Measurements from ENCODE around the gene RGL1. TPM values are rescaled to one million over a fixed set of nuclear protein-coding genes. Genes with fewer than 3 reads are reported as not detected.

The RGL1 gene
- total RNA-seq, 1 donor from 2014 or later: 15.0 TPM

DNA sequence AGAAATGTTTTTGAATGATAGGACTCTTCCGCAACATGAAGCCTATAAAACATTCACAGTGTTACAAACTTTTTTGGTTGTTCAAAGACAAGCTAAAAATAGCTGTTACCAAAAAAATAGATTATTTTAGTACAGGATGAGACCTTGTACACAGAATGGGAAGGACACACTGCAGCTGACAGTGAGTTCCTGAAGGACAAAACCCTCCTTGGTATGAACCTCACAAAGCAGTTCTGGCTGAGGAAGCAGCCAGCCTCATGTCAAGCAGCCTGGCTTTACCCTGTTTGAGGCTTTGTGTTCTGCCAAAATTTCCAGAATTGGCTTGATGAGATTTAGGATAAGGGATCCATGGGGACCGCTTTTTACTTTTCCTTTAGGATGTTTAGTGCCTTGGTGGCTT, 93.7 kb downstream of the RGL1 start:
- H3K9ac ChIP-seq: no peak overlapping the region
- no peaks in the 10 kb centered on the region for H3K27me3 ChIP-seq
- H3K27ac Mint-ChIP-seq: no peak overlapping the region
- TF ChIP-seq, protein P1, sequence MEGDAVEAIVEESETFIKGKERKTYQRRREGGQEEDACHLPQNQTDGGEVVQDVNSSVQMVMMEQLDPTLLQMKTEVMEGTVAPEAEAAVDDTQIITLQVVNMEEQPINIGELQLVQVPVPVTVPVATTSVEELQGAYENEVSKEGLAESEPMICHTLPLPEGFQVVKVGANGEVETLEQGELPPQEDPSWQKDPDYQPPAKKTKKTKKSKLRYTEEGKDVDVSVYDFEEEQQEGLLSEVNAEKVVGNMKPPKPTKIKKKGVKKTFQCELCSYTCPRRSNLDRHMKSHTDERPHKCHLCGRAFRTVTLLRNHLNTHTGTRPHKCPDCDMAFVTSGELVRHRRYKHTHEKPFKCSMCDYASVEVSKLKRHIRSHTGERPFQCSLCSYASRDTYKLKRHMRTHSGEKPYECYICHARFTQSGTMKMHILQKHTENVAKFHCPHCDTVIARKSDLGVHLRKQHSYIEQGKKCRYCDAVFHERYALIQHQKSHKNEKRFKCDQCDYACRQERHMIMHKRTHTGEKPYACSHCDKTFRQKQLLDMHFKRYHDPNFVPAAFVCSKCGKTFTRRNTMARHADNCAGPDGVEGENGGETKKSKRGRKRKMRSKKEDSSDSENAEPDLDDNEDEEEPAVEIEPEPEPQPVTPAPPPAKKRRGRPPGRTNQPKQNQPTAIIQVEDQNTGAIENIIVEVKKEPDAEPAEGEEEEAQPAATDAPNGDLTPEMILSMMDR (IDR thresholded peaks at IDR 0.05): no peak
- TF ChIP-seq EZH2phosphoT487 (IDR thresholded peaks at IDR 0.05) (no peak), EZH2 (IDR thresholded peaks at IDR 0.05) (no peak)
- H4K20me1 ChIP-seq (ENCODE audit: low read depth): no peaks in the 10 kb centered on the region
- no peak overlapping the region for H2AFZ ChIP-seq (replicated peaks)
- H3K36me3 Mint-ChIP-seq: peaks cover 57% of the 10 kb centered on the region
- H3K4me3 ChIP-seq: no peak overlapping the region
- H3K36me3 ChIP-seq: no peaks in the 10 kb centered on the region
- no peaks in the 10 kb centered on the region for H3K79me2 ChIP-seq (ENCODE audit: low read depth)
- H3K4me2 ChIP-seq: no peak overlapping the region
- H3K4me1 Mint-ChIP-seq: no peaks in the 10 kb centered on the region
- no peaks in the 10 kb centered on the region for H3K9me3 Mint-ChIP-seq
- H3F3A ChIP-seq (ENCODE audit: low read depth): no peaks in the 10 kb centered on the region
- H3K4me3 Mint-ChIP-seq: no peak overlapping the region
- H3K27me3 Mint-ChIP-seq (ENCODE audit: insufficient read depth, low read depth): no peaks in the 10 kb centered on the region
- DNase-seq (ENCODE audit: low spot score): no peak
- H3K4me1 ChIP-seq: no peaks in the 10 kb centered on the region
- no peaks in the 10 kb centered on the region for H3K9me3 ChIP-seq (ENCODE audit: low read depth)
- no peak overlapping the region for H3K27ac ChIP-seq

DNA sequence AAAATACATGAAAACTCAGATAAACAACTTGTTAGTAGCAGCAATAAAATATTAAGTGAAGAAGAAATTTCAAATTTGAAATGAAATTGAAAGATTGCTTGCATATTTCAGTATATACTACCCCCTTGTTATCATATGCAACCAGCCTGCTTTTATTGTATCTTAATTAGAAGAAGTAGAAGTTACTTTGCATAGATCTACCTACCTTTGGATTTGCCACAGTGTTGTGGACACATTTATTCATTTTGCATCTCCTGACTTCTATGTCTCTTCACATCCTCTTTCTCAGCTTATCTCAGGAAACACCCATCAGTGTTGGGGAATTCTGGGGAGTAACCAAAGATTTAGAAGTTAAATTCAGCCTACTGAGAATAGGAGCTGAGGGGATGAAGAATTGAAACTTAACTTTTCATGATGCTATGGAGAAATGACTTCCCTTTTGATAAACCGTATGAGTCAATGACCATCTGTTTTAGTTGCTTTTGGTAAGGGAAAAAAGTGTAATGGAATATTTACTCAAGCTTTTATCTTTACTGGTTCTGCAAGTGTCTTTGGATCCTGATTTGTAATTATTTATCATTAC, 96.9 kb downstream of the RGL1 start:
- Histone ChIP-seq H3K27me3 (no peaks in the 10 kb centered on the region), H3K79me2 (ENCODE audit: low read depth) (no peaks in the 10 kb centered on the region), H3K36me3 (peaks cover 12% of the 10 kb centered on the region), H3K4me3 (no peak overlapping the region), H3F3A (ENCODE audit: low read depth) (no peaks in the 10 kb centered on the region), H2AFZ (replicated peaks) (no peak overlapping the region), H3K9ac (no peak overlapping the region), H3K4me2 (no peak overlapping the region), H3K4me1 (no peaks in the 10 kb centered on the region), H3K9me3 (ENCODE audit: low read depth) (no peaks in the 10 kb centered on the region), H3K27ac (no peak overlapping the region), H4K20me1 (ENCODE audit: low read depth) (no peaks in the 10 kb centered on the region)
- H3K4me3 Mint-ChIP-seq: no peak overlapping the region
- H3K4me1 Mint-ChIP-seq: no peaks in the 10 kb centered on the region
- H3K27me3 Mint-ChIP-seq (ENCODE audit: insufficient read depth, low read depth): no peaks in the 10 kb centered on the region
- no peak for DNase-seq (ENCODE audit: low spot score)
- peaks cover 47% of the 10 kb centered on the region for H3K36me3 Mint-ChIP-seq
- no peak overlapping the region for H3K27ac Mint-ChIP-seq
- no peak for TF ChIP-seq EZH2 (IDR thresholded peaks at IDR 0.05)
- TF ChIP-seq EZH2phosphoT487 (IDR thresholded peaks at IDR 0.05): no peak
- TF ChIP-seq, protein P1 (IDR thresholded peaks at IDR 0.05): no peak
- H3K9me3 Mint-ChIP-seq: no peaks in the 10 kb centered on the region

DNA sequence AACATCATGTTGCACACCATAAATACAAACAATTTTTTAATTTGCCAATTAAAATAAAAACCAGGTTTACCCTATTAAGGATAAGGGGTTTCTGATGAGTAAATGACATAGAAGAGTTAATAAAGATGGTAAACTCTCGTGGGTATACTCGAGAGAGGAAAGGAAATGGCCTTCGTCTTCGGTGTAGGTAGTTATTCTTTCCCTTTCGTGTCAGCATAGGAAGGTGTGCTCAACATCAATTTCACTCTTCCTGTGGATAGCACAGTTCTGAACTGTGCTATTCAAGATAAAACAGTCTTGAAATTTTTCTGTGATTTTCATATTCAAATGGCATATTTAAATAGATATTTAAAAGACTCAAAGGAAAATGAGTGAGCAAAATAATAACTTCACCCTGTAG, 98.2 kb downstream of the RGL1 start:
- no peaks in the 10 kb centered on the region for H4K20me1 ChIP-seq (ENCODE audit: low read depth)
- H3K4me1 ChIP-seq: no peaks in the 10 kb centered on the region
- no peaks in the 10 kb centered on the region for H3K27me3 Mint-ChIP-seq (ENCODE audit: insufficient read depth, low read depth)
- no peaks in the 10 kb centered on the region for H3K79me2 ChIP-seq (ENCODE audit: low read depth)
- no peaks in the 10 kb centered on the region for H3K4me1 Mint-ChIP-seq
- peaks cover 51% of the 10 kb centered on the region for H3K36me3 Mint-ChIP-seq
- H3K27ac ChIP-seq: no peak overlapping the region
- H3K9ac ChIP-seq: no peak overlapping the region
- H3K9me3 ChIP-seq (ENCODE audit: low read depth): no peaks in the 10 kb centered on the region
- no peak overlapping the region for H3K4me3 ChIP-seq
- H2AFZ ChIP-seq (replicated peaks): no peak overlapping the region
- no peak overlapping the region for H3K27ac Mint-ChIP-seq
- DNase-seq (ENCODE audit: low spot score): no peak
- H3K36me3 ChIP-seq: peaks cover 12% of the 10 kb centered on the region
- TF ChIP-seq EZH2phosphoT487 (IDR thresholded peaks at IDR 0.05) (no peak), EZH2 (IDR thresholded peaks at IDR 0.05) (no peak)
- TF ChIP-seq, protein P1 (IDR thresholded peaks at IDR 0.05): no peak
- H3K9me3 Mint-ChIP-seq: no peaks in the 10 kb centered on the region
- no peaks in the 10 kb centered on the region for H3F3A ChIP-seq (ENCODE audit: low read depth)
- no peaks in the 10 kb centered on the region for H3K27me3 ChIP-seq
- no peak overlapping the region for H3K4me3 Mint-ChIP-seq
- no peak overlapping the region for H3K4me2 ChIP-seq
